ENCODE data around the gene COL18A1. TPM values are rescaled to one million over a fixed set of nuclear protein-coding genes. Genes with fewer than 3 reads are reported as not detected.
"Not testable (repeated sequence)": the region's sequence is repeated elsewhere in the genome, so short reads cannot be mapped to it uniquely, and the experiment has no call there.

Gene COL18A1
- total RNA-seq, 1 donor from 2014 or later = 174 TPM

DNA sequence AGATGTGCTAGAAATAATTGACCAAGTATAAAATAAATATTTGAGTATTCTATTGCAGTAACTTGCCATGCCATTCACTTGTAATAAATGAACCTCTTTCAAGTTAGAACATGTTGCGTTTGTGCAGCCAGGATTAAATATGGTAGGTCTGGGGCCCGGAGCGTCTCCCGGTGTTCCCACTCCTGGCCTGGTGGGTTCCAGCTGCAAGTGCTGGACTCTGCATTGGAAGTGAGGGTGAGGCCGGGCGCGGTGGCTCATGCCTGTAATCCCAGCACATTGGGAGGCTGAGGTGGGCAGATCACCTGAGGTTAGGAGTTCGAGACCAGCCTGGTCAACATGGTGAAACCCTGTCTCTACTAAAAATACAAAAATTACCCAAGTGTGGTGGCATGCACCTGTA lies 156.3 kb downstream of the COL18A1 start:
- not testable (repeated sequence) for DNase-seq

DNA sequence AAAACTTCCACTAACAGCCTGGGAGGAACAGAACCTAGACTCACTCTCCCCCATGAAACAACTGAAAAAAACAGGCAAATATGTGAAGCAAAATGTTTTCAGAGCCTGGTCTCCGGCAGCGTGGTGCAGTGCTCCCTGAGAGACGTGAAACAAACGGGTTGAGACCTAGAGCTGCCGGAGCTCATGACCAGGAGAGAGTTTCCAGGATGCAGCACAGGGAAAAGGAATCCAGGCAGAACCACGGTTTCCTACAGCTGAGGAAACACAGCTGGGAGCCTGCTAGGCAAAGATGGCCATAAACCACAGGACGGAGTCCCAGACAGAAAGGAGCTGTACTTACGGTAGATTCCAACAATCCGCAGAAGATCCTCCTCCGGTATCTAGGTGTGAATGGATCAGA lies 157.4 kb downstream of the COL18A1 start:
- DNase-seq = no peak

DNA sequence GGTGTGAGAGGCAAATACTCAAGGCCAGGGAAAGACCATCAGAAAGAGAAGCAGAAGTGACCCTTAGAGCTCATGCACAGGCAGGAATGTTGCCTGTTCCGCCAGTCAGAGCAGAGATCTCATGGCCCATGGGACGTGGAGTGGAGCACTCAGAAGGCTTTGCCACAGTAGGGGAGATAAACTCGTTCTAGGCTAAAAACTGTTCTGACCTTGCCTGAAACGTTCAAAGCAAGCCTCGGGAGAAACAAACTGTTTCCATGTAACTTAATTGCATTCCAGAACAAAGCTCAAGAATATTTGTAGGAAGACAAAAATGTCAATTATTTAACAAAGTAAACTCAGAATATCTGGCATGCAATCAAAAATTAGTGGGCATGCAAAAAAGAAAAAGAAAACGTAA lies 158.0 kb downstream of the COL18A1 start:
- no peak for DNase-seq

Small RNA genes within 50 kb of the gene (small RNA-seq; reads per million reads assigned to genes)
- gene MIR6815 (ENCODE audit: low replicate concordance) (0.05 reads per million), gene MTCO1P3 (ENCODE audit: low replicate concordance) (not detected)

Other genes with a start within 250 kb of the COL18A1 start
- 41.6 TPM for gene POFUT2, start 117.3 kb upstream of the COL18A1 start, total RNA-seq
- 3.7 TPM for gene SLC19A1, start 137.3 kb downstream of the COL18A1 start, total RNA-seq
- 5.5 TPM for gene PCBP3, start 238.6 kb downstream of the COL18A1 start, total RNA-seq